ENCODE measurements around the gene GTF2A1.
A peak's percentile ranks its signal among the peaks of the same experiment; 100 is the strongest.
"Not testable (repeated sequence)": the region's sequence is repeated elsewhere in the genome, so short reads cannot be mapped to it uniquely, and the experiment has no call there.

Gene GTF2A1

GRCh38 chr14:81224222-81224621, 3.5 kb upstream of the GTF2A1 start:
- FAIRE-seq: no peak

DNA sequence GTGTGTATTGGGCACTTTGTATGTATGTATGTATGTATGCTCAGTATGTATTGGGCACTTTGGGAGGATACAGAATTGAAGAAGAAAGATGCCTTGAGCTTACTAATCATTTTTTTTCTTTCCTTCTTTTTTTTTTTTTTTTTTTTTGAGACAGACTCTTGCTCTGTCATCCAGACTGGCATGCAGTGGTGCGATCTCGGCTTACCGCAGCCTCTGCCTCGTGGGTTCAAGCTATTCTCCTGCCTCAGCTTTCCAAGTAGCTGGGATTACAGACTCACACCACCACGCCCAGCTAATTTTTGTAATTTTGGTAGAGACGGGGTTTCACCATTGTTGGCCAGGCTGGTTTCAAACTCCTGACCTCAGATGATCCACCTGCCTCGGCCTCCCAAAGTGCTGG, 3.0 kb upstream of the GTF2A1 start:
- FAIRE-seq: not testable (repeated sequence)

- FAIRE-seq: no peak
These were observed 1.9 kb upstream of the GTF2A1 start for GRCh38 chr14:81222691-81223090.

DNA sequence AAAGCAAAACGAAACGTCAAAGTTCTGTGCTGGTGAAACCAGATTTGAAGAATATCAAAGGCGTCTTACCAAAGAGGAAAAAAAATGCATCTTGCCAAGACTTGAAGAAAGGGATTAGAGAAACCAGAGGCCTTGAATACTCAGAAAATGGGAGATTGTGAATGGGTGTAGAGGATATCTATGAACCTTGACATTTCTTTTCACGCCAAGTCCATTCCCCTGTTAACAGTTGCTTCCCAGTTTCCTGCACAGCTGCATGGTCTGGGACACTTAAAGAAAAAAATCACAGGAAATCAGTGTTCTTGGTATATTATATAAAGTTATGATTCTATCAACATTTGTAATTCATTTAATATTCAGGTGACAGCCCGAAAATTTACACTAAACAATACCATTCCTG, 1.4 kb upstream of the GTF2A1 start:
- no peak for FAIRE-seq

DNA sequence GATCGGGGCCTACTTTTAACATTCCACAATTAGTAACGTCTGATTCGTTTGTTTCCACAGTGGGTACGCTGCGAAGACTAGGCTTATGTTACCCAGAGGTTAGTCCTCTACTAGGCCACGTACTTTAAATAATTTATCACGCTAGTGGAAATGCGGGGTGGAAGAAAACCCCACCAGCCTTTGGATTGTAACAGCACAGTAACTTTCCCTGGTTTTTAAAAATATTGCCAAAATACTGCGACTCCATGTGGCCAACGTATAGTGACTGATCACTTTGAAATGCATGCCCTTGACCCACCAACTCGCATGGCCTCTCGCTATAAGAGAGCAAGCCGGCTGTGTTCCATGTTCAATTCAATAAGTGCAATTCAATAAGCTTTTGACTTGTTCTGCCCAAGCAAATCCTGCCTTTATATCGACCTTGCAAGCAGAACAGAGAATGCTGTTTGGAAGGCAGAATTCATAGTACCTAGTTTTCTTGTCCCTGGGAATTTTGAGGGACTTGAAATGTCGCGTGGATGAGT, 882 bp upstream of the GTF2A1 start:
- no peak for FAIRE-seq

DNA sequence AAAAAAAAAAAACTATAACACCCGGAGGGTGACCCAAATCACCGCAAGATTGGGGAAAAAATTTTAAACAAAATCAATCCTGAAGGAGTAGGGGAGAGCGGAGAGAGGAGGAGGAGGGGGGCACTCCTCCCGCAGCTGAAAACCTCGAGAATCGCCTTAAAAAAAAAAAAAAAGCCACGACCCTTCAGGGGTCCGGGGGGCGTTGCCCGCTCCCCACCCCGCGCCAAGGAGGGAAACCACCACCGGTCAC, 254 bp downstream of the GTF2A1 start:
- no peak for FAIRE-seq

GRCh38 chr14:81219759-81220579, 790 bp downstream of the GTF2A1 start:
- no peak for FAIRE-seq

- FAIRE-seq: peak; percentile 97
These were observed 1.5 kb downstream of the GTF2A1 start for GRCh38 chr14:81219210-81219758.

- FAIRE-seq: no peak
These were observed 8.9 kb downstream of the GTF2A1 start for GRCh38 chr14:81211844-81212243.

- FAIRE-seq: no peak
These were observed 11.5 kb downstream of the GTF2A1 start for GRCh38 chr14:81209167-81209836.

DNA sequence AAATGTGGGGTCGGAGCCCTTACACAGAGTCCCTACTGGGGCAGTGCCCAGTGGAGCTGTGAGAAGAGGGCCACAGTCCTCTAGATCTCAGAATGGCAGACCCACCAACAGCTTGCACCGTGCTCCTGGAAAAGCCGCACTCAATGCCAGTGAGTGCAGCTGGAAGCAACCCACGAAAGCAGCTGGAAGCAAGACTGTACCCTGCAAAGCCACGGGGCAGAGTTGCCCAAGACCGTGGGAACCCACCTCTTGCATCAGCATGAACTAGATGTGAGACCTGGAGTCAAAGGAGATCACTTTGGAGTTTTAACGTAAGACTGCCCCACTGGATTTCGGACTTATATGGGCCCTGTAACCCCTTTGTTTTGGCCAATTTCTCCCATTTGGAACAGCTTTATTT, 12.3 kb downstream of the GTF2A1 start:
- FAIRE-seq: no peak

DNA sequence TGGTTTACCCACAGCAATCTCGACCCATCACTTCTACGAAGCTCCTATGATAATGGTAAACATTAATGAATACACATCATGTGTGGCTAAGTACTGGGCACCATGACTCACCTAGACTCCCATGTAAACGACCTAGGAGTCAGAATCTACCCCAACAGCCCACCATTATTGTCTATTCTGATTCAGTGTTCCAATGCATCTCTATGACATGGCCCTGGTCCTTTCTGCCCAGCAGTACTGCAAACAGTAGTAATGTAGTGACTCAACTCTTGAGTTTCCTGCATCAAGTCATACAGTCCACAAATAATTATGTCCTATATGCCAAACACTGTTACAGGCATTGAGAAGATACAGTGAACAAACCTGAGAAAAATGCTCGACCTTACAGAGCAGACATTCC, 14.6 kb downstream of the GTF2A1 start:
- no peak for FAIRE-seq

DNA sequence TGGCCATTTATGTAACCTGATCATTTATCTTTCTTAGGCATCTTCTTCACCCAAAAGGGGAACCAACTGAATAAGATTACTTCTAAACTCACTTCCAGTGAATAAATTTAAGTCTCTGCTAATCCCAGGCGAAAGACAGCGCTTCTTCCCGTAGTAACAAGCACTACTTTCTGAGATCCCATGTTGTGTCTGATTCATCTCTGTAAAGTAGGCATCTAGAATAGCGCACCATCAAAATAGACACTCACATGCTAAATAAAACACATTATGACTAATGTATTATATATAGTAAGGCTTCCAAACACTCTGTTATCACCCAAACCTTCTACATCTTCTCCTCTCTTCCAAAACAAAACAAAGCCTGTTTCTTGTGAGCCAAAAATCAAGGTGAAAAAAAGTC, 15.1 kb downstream of the GTF2A1 start:
- FAIRE-seq: no peak

GRCh38 chr14:81200054-81200453, 20.7 kb downstream of the GTF2A1 start:
- FAIRE-seq: no peak

- FAIRE-seq: peak; percentile 40
These were observed 21.7 kb downstream of the GTF2A1 start for GRCh38 chr14:81199084-81199483.

GRCh38 chr14:81198651-81199050, 22.1 kb downstream of the GTF2A1 start:
- FAIRE-seq: no peak

GRCh38 chr14:81193924-81194633, 26.7 kb downstream of the GTF2A1 start:
- no peak for FAIRE-seq

DNA sequence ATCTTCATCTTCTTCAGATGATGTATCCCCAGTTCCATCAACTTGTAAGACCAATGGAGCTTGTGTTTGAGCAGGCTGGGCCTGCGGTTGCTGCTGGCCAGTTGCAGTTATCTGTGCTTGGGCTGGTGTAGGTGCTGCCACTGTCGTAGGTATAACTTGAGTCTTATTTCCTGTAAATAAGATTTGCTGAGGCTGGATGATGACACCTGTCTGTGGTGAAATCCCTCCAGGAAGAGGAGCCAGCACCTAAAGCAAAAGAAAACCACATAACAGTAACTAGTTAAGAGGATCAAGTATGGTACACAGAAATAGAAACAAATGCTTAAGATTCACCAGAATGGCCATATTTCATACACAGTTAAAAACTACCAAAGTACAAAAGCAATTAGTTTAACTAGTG, 28.2 kb downstream of the GTF2A1 start:
- FAIRE-seq: no peak

DNA sequence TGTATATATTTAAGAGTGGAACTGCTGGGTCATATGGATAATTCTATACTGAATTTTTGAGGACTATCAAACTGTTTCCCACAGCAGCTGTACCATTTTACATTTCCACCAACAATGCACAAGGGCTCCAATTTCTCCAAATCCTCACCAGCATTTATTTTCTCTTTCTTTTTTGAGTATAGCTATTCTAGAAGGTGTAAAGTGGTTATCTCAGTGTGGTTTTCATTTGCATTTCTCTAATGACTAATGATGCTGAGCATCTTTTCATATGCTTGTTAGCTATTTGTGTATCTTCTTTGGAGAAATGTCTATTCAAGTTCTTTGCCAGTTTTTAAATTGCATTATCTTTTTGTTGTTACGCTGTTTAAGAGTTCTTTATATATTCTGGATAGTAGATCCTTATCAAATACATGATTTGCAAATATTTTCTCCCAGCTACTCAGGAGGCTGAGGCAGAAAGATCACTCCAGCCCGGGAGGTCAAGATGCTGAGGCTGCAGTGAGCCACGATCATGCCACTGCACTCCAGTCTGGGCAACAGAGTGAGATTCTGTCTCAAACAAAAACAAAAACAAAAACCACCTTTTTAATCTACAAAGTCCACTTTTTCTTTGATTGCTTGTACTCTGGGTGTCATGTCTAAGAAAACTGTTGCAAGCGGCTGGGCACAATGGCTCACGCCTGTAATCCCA, 32.8 kb downstream of the GTF2A1 start:
- FAIRE-seq: no peak

DNA sequence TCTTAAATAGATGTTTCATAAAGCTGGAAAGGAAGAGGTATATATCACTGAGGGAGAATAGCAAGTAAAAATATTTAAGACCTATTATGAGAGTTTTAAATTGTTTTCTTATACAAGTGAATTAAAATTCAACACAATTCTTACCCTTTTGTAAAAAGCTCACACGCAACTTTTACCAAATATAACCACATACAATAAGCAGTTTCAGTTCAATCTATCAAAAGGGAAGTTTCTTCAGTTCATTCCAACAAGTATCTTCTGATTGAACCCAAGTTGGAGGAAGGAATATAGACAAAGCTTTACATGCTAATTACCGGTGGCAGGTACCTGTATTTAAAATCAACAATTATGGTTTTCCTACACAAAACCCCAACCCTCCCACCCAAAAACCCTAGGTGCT, 41.1 kb downstream of the GTF2A1 start:
- peak; percentile 6 for FAIRE-seq

GRCh38 chr14:81178063-81178462, 42.7 kb downstream of the GTF2A1 start:
- no peak for FAIRE-seq

DNA sequence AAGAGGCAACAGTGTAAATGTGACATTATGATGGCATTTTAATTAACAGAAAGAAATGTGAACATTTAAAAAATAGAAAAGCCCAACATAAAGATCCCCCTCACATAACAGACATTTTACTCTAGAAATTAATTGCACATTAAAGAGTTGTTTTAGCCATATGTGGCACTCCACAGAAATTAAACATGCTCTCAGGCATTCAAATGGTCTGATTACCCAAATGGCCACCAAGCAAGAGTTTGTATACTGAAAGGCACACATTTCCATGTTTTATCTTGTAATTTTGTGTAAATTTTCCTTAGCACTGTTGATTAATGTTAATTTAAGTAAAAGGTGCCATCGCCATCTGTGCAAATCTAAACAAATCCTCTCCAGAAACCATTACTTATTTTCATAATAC, 43.5 kb downstream of the GTF2A1 start:
- FAIRE-seq: no peak

DNA sequence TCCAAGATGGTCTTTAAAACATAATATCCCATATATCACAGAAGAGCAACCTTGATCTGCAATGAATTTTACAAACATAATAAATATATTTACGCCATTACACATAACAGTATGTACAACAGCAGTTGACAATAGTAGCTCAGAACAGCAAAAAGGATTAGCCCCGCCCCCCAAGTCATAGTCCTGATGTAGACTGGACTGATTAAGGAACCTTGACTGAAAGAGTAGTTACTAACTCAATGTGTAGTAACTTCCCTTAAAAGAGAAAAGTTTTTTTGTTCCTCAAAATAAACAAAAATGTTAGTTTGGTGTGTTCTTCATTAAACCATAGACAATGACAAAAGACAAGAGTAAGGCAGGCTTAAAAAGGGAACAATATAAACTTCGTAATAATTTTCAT, 44.5 kb downstream of the GTF2A1 start:
- no peak for FAIRE-seq

Data from G401.6 (cell line).